ENCODE data around the gene IRF5.
"Not testable (repeated sequence)": the region's sequence is repeated elsewhere in the genome, so short reads cannot be mapped to it uniquely, and the experiment has no call there.

IRF5 gene

DNA sequence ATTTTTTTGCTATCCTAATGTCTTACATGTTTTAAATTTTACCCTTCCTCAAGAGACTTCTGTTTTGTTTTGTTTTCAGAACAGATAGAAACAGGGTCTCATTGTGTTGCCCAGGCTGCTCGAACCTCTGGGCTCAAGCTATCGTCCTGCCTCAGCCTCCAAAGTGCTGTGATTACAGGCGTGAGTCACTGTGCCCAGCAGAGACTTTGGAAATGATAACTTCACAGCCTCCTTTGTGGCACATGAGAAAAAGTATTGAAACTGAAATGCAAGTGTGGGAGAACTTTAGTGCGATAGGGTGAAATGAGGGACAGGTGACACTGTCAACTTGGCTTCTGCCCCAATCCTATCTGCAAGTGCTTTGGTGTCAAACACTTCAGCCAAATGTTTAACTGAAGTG is 21.6 kb downstream of the IRF5 start:
- no peak for DNase-seq (ENCODE audit: low spot score)

DNA sequence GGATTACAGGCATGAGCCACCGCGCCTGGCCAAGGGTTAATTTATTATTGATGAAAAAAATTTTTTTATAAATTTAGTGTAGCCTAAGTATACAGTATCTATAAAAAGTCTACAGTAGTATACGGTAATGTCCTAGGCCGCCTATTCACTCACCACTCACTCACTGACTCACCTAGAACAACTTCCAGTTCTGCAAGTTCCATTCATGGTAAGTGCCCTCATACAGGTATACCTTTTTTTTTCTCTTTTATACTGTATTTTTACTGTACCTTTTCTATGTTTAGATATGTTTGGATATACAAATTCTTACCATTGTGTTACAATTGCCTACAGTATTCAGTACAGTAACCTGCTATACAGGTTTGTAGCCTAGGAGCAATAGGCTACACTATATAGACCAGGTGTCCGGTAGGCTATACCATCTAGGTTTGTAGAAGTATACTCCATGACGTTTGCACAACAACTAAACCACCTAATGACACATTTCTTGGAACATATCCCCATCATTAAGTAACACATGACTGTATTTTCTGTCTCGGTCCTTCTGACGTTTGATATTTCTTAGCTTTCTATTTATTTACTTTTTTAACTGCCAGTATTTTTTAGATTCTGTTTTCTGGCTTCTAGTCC is 23.4 kb downstream of the IRF5 start:
- no peak for DNase-seq (ENCODE audit: low spot score)

DNA sequence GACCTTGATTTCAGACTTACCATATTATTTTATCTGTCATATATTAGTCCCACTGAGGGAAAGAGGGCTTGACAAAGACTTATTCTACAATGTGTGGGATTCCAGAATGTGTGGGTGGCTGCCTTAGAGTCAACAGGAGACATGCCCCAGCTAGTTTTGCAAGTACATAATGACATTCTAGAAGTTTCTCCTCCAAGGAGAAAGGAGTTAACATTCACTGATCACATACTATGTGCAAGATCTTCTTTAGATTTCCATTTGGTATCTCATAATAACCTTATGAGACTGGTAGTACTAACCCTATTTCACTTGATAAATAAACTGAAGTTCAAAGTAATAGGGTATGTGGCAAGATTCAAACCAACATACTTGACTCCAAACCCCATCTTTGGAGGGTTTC is 25.2 kb downstream of the IRF5 start:
- no peak for DNase-seq (ENCODE audit: low spot score)

DNA sequence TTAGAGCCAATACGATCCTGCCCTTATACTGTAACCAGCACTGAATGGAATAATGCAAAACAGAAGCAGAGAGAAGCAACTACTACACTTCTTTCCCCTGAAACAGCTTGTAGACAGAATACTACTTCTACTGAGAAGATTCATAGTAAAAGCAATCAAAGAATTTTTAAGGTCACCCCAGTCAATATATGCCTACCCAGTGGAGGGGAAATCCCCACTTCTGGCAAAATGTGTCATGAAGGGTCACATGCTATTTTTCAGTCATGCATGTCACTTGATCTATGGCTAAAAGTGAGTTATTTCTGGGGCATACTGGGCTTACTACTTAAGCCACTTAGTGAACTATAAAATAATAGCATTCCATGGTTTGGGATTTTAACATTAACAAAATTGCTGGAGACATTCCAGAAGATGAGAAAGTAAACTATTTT is 25.6 kb downstream of the IRF5 start:
- DNase-seq (ENCODE audit: low spot score), result no peak

DNA sequence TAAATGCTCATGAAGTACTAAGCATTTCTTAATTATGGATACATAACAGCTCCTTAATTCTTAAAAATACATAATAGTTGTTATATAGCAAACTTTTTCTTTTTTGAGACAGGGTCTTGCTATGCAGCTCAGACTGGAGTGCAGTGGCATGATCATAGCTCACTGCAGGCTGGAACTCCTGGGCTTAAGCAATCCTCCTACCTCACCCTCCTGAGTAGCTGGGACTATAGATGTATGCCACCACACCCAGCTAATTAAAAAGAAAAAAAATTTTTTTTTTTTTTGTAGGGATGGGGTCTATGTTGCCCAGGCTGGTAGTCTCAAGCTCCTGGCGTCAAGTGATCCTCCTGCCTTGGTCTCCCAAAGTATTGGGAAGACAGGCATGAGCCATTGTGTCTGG is 30.9 kb downstream of the IRF5 start:
- DNase-seq (ENCODE audit: low spot score), result no peak

DNA sequence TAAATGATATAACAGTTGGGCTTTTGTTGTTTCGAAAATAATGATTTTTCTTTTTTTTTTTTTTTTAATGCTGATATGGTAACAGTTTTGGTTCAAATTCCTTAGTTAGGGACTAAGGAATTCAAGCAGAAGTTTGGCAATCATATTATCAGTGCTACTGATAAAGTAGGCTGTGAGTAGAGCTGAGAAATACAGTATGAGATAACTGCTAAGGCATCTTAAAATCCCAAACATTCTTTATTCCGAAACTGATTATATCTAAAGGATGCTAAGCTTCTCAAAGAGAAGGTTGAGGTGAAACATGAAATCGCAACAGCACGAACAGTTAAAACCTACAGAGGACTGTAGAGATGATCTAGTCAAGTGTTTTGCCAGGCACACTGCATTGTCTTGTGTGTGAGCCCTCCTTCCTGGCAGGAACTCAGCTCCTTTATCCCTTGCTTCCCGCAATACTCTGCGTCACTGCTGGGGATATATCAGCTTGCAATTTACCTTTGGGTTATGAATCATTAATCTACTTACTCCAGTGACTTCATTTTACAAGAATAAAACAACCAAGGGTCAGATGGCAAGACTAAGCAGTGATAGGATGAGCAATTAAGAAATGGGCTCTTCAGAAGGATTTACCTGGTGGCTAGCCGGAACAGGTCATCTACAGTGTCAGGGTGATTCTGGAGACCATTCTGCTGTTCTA is 36.7 kb downstream of the IRF5 start:
- no peak for DNase-seq (ENCODE audit: low spot score)

DNA sequence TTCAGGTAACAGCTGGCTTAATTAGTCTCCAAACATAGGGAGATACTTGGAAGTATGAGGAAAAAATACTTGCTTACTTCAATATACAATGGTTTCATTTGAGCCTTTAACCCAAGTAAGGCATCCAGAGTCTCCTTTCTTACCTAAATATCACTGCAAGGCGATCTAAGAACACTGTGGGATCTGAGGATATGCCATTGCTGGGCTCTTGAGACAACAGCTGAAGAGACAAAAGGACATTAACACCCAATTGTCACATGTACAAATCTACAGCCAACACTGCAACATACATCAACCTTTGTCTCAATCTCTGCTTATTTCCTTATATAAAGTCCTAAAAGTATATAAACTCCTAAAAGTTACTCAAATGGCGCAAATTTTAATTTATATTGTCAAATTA is 44.4 kb downstream of the IRF5 start:
- DNase-seq (ENCODE audit: low spot score), result no peak

DNA sequence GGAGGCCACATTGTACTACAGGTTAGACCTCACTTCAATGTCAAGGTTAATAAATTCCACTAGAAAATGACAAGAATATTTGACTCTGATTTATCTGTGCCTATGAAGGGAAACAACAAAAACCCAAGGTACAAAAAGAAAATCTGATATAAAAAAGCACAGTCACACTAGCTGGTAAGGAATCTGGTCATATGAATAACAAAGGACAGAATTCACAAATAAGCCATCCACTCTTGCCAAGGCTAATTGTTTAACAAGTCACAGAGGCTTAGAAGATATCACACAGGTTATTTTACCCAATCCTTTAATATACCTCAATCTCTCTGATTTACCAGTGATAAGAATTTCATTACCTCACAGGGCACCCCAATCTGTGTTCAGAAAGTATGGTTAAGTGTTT is 47.9 kb downstream of the IRF5 start:
- DNase-seq (ENCODE audit: low spot score), result no peak

DNA sequence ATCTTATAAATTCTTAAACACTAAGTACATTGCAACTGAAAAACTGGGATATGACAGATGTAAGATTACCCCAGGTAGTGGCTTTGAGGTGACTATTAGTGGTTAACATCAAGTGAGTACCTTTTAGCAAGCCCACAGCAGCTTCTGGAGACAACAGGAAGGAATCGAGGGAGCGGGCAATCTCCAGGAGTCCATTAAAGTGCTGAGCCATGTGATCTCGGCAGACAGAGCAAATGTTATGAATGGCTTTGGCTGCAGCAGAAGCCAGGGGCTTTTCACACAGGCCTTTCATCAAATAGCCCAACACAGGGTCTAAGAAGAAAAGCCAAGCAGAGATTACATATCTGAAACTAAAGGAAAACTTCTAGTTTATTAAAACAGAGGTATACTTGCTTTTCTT is 48.9 kb downstream of the IRF5 start:
- DNase-seq (ENCODE audit: low spot score), result no peak

DNA sequence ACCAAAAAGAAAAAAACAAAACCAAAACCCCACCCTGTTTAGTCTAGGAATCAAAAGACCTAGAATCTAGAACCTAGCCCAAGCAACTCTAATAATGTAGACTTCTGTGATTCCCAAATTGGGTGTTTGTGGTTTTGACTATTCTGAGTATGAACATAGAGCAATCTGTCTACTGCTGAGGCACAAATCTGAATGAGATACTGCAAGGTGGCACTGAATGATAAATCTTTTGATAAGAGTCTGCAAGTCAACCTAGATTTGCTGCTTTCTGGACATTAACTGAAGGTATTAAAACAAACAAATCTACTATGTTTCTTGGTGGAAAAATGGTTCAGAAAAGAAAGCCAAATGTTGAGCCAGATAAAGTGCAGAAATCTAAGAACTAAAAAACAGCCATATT is 50.6 kb downstream of the IRF5 start:
- no peak for DNase-seq (ENCODE audit: low spot score)

DNA sequence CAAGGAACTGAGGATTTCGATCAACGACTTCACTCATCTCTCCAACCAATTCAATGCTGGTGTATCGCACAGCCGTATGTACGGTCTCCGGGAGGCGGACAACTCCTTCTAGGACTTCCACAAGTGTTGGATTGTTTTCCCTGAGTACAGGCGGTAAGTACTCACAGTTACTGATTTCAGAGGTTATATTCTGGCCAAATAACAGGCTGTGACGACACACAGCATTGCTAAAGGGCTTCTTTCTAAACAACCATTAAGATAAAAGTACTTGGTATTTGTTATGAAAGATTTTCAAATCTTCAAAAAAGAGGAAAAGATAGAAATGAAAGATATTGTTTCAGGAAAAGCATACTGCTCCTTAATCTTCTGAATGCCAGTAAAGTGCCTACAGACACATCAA is 52.2 kb downstream of the IRF5 start:
- DNase-seq (ENCODE audit: low spot score), result no peak

DNA sequence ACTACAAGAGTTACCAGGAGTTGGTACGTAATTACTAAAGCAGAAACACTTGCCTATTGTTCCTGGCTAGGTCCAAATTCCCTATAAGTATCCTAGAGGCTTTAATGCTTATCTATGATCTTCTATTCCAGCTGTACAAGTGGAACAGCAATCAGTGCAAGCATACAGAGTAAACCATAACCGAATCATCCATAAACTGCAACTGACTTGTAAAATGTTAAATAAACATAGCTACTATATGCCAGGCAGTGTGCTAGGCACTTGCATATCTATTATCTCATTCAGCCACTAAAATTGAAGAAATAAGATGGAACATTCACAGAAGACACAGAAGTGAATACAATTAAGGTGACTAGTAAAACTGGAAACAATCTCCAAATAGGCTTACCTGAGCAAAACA is 55.7 kb downstream of the IRF5 start:
- no peak for DNase-seq (ENCODE audit: low spot score)

DNA sequence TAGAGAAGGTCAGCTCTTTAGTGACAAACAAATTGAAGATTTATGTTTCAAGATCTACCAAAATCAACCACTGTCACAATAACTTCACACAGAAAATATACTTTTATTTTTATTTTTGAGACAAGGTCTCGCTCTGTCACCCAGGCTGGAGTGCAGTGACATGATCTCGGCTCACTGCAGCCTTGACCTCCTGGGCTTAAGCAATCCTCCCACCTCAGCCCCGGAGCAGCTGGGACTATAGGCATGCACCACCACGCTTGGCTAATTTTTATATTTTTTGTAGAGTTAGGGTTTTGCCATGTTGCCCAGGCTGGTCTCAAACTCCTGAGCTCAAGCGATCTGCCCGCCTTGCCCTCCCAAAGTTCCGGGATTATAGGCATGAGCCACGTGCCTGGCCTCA is 56.8 kb downstream of the IRF5 start:
- DNase-seq (ENCODE audit: low spot score), result not testable (repeated sequence)

DNA sequence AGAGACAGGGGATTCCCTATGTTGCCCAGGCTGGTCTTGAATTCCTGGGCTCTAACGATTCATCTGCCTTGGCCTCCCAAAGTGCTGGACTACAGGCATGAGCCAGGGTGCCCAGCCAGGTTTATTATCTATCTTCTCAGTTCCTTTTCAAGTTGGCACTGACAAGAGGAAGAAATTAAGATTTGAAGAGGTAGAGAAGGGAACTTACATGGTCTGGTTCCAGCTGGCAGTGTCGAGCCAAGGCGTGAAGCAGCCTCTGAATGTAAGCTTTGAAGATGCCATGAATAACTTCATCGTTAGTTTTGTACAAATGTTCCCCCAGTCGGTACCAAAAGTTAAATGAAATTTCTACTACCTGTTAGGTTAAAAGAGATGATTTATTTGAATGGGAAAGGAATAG is 59.5 kb downstream of the IRF5 start:
- no peak for DNase-seq (ENCODE audit: low spot score)
